NCI-H2227 (cell line): Measurements from ENCODE around the gene PAK6.

Source experiments
- DNase-seq: peaks from one replicate; lab custom pipeline; 2025; ENCODE audit not compliant: unreplicated experiment; lab: John Stamatoyannopoulos, UW

PAK6 gene

GRCh38 chr15:40238532-40239403 lies at the start of gene PAK6:
PAK6 (plus strand) TSS chr15:40239063; CDS start chr15:40264786, 25,723 bp downstream.
- DNase-seq, result peak; percentile 60

GRCh38 chr15:40190591-40190990 lies 48.3 kb upstream of the PAK6 start:
- no peak for DNase-seq

GRCh38 chr15:40192942-40193341 lies 45.9 kb upstream of the PAK6 start:
- DNase-seq, result no peak

GRCh38 chr15:40197434-40197833 lies 41.4 kb upstream of the PAK6 start:
- DNase-seq, result no peak

GRCh38 chr15:40198355-40199085 lies 40.3 kb upstream of the PAK6 start:
- DNase-seq, result no peak

GRCh38 chr15:40204100-40204499 lies 34.8 kb upstream of the PAK6 start:
- no peak for DNase-seq

GRCh38 chr15:40217166-40217824 lies 21.6 kb upstream of the PAK6 start:
- DNase-seq, result peak; percentile 77

GRCh38 chr15:40219801-40220200 lies 19.1 kb upstream of the PAK6 start:
- no peak for DNase-seq

- no peak for DNase-seq
Measured at GRCh38 chr15:40222131-40222530, 16.7 kb upstream of the PAK6 start.

GRCh38 chr15:40226736-40227135 lies 12.1 kb upstream of the PAK6 start:
- DNase-seq, result no peak

GRCh38 chr15:40229316-40229715 lies 9.5 kb upstream of the PAK6 start:
- no peak for DNase-seq

GRCh38 chr15:40229956-40230355 lies 8.9 kb upstream of the PAK6 start:
- DNase-seq, result no peak

GRCh38 chr15:40232625-40233070 lies 6.2 kb upstream of the PAK6 start:
- DNase-seq, result no peak

GRCh38 chr15:40233727-40234577 lies 4.9 kb upstream of the PAK6 start:
- no peak for DNase-seq

GRCh38 chr15:40234783-40235182 lies 4.1 kb upstream of the PAK6 start:
- DNase-seq, result no peak

GRCh38 chr15:40235201-40235885 lies 3.5 kb upstream of the PAK6 start:
- no peak for DNase-seq

GRCh38 chr15:40239404-40239692 lies 485 bp downstream of the PAK6 start:
- no peak for DNase-seq

- no peak for DNase-seq
Measured at GRCh38 chr15:40239693-40240618, 1.1 kb downstream of the PAK6 start.

GRCh38 chr15:40240619-40241221 lies 1.9 kb downstream of the PAK6 start:
- no peak for DNase-seq
